ENCODE results near the gene MRPL54.

MRPL54 gene

GRCh38 chr19:3771906-3772455 is 9.5 kb downstream of the MRPL54 start, which contains the start of gene RAX2:
Gene RAX2, minus strand, starts transcription at chr19:3772228. Its CDS starts 486 bp downstream, at chr19:3771742.
- in situ Hi-C loops (cut with HindIII; ENCODE audit: low pct_ligation_motif_present, low sequenced_read_pairs) = no loop called here
- Histone ChIP-seq H3K27me3 (replicated peaks) (no peaks in the 10 kb centered on the region), H3K4me3 (ENCODE audit: low read depth, low read length) (no peak within 1 kb of the TSS), H3K36me3 (replicated peaks) (peaks cover 10% of the 10 kb centered on the region), H3K27ac (no peak within 1 kb of the TSS)
- no peak for DNase-seq
- TF ChIP-seq, protein P1, sequence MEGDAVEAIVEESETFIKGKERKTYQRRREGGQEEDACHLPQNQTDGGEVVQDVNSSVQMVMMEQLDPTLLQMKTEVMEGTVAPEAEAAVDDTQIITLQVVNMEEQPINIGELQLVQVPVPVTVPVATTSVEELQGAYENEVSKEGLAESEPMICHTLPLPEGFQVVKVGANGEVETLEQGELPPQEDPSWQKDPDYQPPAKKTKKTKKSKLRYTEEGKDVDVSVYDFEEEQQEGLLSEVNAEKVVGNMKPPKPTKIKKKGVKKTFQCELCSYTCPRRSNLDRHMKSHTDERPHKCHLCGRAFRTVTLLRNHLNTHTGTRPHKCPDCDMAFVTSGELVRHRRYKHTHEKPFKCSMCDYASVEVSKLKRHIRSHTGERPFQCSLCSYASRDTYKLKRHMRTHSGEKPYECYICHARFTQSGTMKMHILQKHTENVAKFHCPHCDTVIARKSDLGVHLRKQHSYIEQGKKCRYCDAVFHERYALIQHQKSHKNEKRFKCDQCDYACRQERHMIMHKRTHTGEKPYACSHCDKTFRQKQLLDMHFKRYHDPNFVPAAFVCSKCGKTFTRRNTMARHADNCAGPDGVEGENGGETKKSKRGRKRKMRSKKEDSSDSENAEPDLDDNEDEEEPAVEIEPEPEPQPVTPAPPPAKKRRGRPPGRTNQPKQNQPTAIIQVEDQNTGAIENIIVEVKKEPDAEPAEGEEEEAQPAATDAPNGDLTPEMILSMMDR (IDR thresholded peaks at IDR 0.05; ENCODE audit: low read depth, low read length, missing control alignments) = no peak

GRCh38 chr19:3773814-3774515 is 11.5 kb downstream of the MRPL54 start:
- H3K36me3 ChIP-seq (replicated peaks) = no peaks in the 10 kb centered on the region
- H3K27ac ChIP-seq = no peak overlapping the region
- H3K4me3 ChIP-seq (ENCODE audit: low read depth, low read length) = no peak overlapping the region
- TF ChIP-seq, protein P1 (IDR thresholded peaks at IDR 0.05; ENCODE audit: low read depth, low read length, missing control alignments) = no peak
- DNase-seq = no peak
- no peaks in the 10 kb centered on the region for H3K27me3 ChIP-seq (replicated peaks)
- in situ Hi-C loops (cut with HindIII; ENCODE audit: low pct_ligation_motif_present, low sequenced_read_pairs) = no loop called here

GRCh38 chr19:3774621-3775373 is 12.3 kb downstream of the MRPL54 start:
- TF ChIP-seq, protein P1 (IDR thresholded peaks at IDR 0.05; ENCODE audit: low read depth, low read length, missing control alignments) = no peak

GRCh38 chr19:3775374-3775711 is 12.9 kb downstream of the MRPL54 start:
- H3K36me3 ChIP-seq (replicated peaks) = no peaks in the 10 kb centered on the region
- H3K4me3 ChIP-seq (ENCODE audit: low read depth, low read length) = no peak overlapping the region
- DNase-seq = no peak
- in situ Hi-C loops (cut with HindIII; ENCODE audit: low pct_ligation_motif_present, low sequenced_read_pairs) = no loop called here
- no peaks in the 10 kb centered on the region for H3K27me3 ChIP-seq (replicated peaks)
- H3K27ac ChIP-seq = no peak overlapping the region
- TF ChIP-seq, protein P1 (IDR thresholded peaks at IDR 0.05; ENCODE audit: low read depth, low read length, missing control alignments) = no peak

More at GRCh38 chr19:3774621-3775373, 12.3 kb downstream of the MRPL54 start:
- Histone ChIP-seq H3K36me3 (replicated peaks) (no peaks in the 10 kb centered on the region), H3K4me3 (ENCODE audit: low read depth, low read length) (no peak overlapping the region), H3K27ac (no peak overlapping the region), H3K27me3 (replicated peaks) (no peaks in the 10 kb centered on the region)
- no peak for DNase-seq
- in situ Hi-C loops (cut with HindIII; ENCODE audit: low pct_ligation_motif_present, low sequenced_read_pairs) = no loop called here

- TF ChIP-seq, protein P1 (IDR thresholded peaks at IDR 0.05; ENCODE audit: low read depth, low read length, missing control alignments) = no peak
- H3K27ac ChIP-seq = no peak overlapping the region
- H3K36me3 ChIP-seq (replicated peaks) = no peaks in the 10 kb centered on the region
- H3K4me3 ChIP-seq (ENCODE audit: low read depth, low read length) = no peak overlapping the region
- H3K27me3 ChIP-seq (replicated peaks) = no peaks in the 10 kb centered on the region
- in situ Hi-C loops (cut with HindIII; ENCODE audit: low pct_ligation_motif_present, low sequenced_read_pairs) = no loop called here
- DNase-seq = no peak
Measured at GRCh38 chr19:3775831-3776230, 13.3 kb downstream of the MRPL54 start.

Data from brain microvascular endothelial cell (primary cell).